GM12878 (cell line): ENCODE data around the gene SELENOH. TPM values are rescaled to one million over a fixed set of nuclear protein-coding genes. Genes with fewer than 3 reads are reported as not detected.
A peak's percentile ranks its signal among the peaks of the same experiment; 100 is the strongest.

Experiments used
- BHLHE40 ChIP-seq, 2 experiments: fragments of 450-650 bp in 1 of 2; IDR thresholded peaks; 2 replicates each; pipeline ENCODE4 v1.6.1; 2011 to 2017; ENCODE audit warnings: low read depth in 2 of 2, borderline replicate concordance in 1 of 2, improper control_type of control experiment in 1 of 2, low read length in 1 of 2, mild to moderate bottlenecking in 1 of 2
- CBFB ChIP-seq: IDR thresholded peaks from 2 replicates; pipeline ENCODE4 v1.6.1; 2016; ENCODE audit warnings: antibody characterized with exemption, low read depth
- CBX3 ChIP-seq: fragments of 200-600 bp; sonication (generic); IDR thresholded peaks from 2 replicates; pipeline ENCODE4 v1.6.1; 2016; ENCODE audit warnings: low read depth, borderline replicate concordance
- CREB1 ChIP-seq: IDR thresholded peaks from 2 replicates; pipeline ENCODE4 v1.6.1; 2012; ENCODE audit warnings: low read depth, mild to moderate bottlenecking, inconsistent platforms
- FOXM1 ChIP-seq: IDR thresholded peaks from 2 replicates; pipeline ENCODE4 v1.6.1; 2012; ENCODE audit warnings: low read depth, mild to moderate bottlenecking, inconsistent platforms, low read length, moderate library complexity
- GATAD2B ChIP-seq: fragments of 450-650 bp; conservative IDR thresholded peaks from 2 replicates; pipeline ENCODE4 v1.6.1; 2017; ENCODE audit warnings: low read depth, mild to moderate bottlenecking, moderate library complexity
- IKZF1 ChIP-seq: fragments of 450-650 bp; conservative IDR thresholded peaks from 2 replicates; pipeline ENCODE4 v1.6.1; 2017; ENCODE audit warnings: antibody characterized with exemption, mild to moderate bottlenecking
- IKZF2 ChIP-seq, 2 experiments: fragments of 450-650 bp; IDR thresholded peaks; 2 replicates each; pipeline ENCODE4 v1.6.1; 2017; ENCODE audit warnings: mild to moderate bottlenecking in 2 of 2, moderate library complexity in 2 of 2
- IRF4 ChIP-seq: IDR thresholded peaks from 2 replicates; pipeline ENCODE4 v1.6.1; 2011; ENCODE audit warnings: low read depth, low read length
- MEF2A ChIP-seq: IDR thresholded peaks from 2 replicates; pipeline ENCODE4 v1.6.1; 2011; ENCODE audit warnings: low read depth, mild to moderate bottlenecking, low read length, moderate library complexity; ENCODE audit not compliant: insufficient read depth
- MXI1 ChIP-seq: fragments of 150-350 bp; IDR thresholded peaks from 2 replicates; pipeline ENCODE4 v1.6.1; 2011; ENCODE audit warnings: low read depth, mild to moderate bottlenecking, inconsistent platforms, low read length, improper control_type of control experiment
- MYB ChIP-seq: fragments of 150-350 bp; IDR thresholded peaks from 2 replicates; pipeline ENCODE4 v1.6.1; 2014; ENCODE audit warnings: mild to moderate bottlenecking, low read depth, low read length, borderline replicate concordance
- NFIC ChIP-seq: IDR thresholded peaks from 2 replicates; pipeline ENCODE4 v1.6.1; 2012; ENCODE audit warnings: low read depth, mild to moderate bottlenecking, inconsistent platforms, low read length, moderate library complexity
- NFYB ChIP-seq: IDR thresholded peaks from 2 replicates; pipeline ENCODE4 v1.6.1; 2011; ENCODE audit warnings: low read depth, mild to moderate bottlenecking, low read length, improper control_type of control experiment, moderate library complexity; ENCODE audit not compliant: insufficient read depth
- NR2C1 ChIP-seq: fragments of 450-650 bp; IDR thresholded peaks from 2 replicates; pipeline ENCODE4 v1.6.1; 2017; ENCODE audit warnings: antibody characterized with exemption, mild to moderate bottlenecking, moderate library complexity
- PAX5 ChIP-seq: IDR thresholded peaks from 2 replicates; pipeline ENCODE4 v1.6.1; 2011; ENCODE audit warnings: low read depth, low read length, borderline replicate concordance
- PAX8 ChIP-seq: fragments of 450-650 bp; IDR thresholded peaks from 2 replicates; pipeline ENCODE4 v1.6.1; 2017; ENCODE audit warnings: mild to moderate bottlenecking, moderate library complexity
- POLR2AphosphoS2 ChIP-seq: IDR thresholded peaks from 2 replicates; pipeline ENCODE4 v1.6.1; 2011; ENCODE audit warnings: low read depth, mild to moderate bottlenecking, low read length, improper control_type of control experiment, moderate library complexity
- RFX5 ChIP-seq: IDR thresholded peaks from 2 replicates; pipeline ENCODE4 v1.6.1; 2011; ENCODE audit warnings: low read depth, low read length, improper control_type of control experiment
- SREBF1 ChIP-seq: IDR thresholded peaks from 2 replicates; pipeline ENCODE4 v1.6.1; 2012; ENCODE audit warnings: mild to moderate bottlenecking, low read length
- SRF ChIP-seq, 2 experiments: IDR thresholded peaks; 2 replicates each; pipeline ENCODE4 v1.6.1; 2011; ENCODE audit warnings: low read depth in 2 of 2, low read length in 2 of 2, mild to moderate bottlenecking in 1 of 2, moderate library complexity in 1 of 2
- STAT1 ChIP-seq: fragments of 450-650 bp; conservative IDR thresholded peaks from 2 replicates; pipeline ENCODE4 v1.6.1; 2014; ENCODE audit warnings: antibody characterized with exemption, mild to moderate bottlenecking
- STAT3 ChIP-seq: IDR thresholded peaks from 2 replicates; pipeline ENCODE4 v1.6.1; 2011; ENCODE audit warnings: low read depth, low read length, improper control_type of control experiment
- TARDBP ChIP-seq: IDR thresholded peaks from 2 replicates; pipeline ENCODE4 v1.6.1; 2016; ENCODE audit warnings: borderline replicate concordance
- USF2 ChIP-seq: IDR thresholded peaks from 2 replicates; pipeline ENCODE4 v1.6.1; 2011; ENCODE audit warnings: low read depth, low read length, improper control_type of control experiment, borderline replicate concordance
- WRNIP1 ChIP-seq: IDR thresholded peaks from 2 replicates; pipeline ENCODE4 v1.6.1; 2011; ENCODE audit warnings: low read depth, low read length, improper control_type of control experiment, borderline replicate concordance
- YBX1 ChIP-seq: fragments of 450-650 bp; IDR thresholded peaks from 2 replicates; pipeline ENCODE4 v1.6.1; 2016; ENCODE audit warnings: antibody characterized with exemption
- YY1 ChIP-seq: IDR thresholded peaks from 2 replicates; pipeline ENCODE4 v1.6.1; 2011; ENCODE audit warnings: low read depth, mild to moderate bottlenecking, low read length
- ZBED1 ChIP-seq: IDR thresholded peaks from 2 replicates; pipeline ENCODE4 v1.6.1; 2016; ENCODE audit warnings: borderline replicate concordance
- ZNF207 ChIP-seq: fragments of 450-650 bp; IDR thresholded peaks from 2 replicates; pipeline ENCODE4 v1.6.1; 2014; ENCODE audit warnings: antibody characterized with exemption, mild to moderate bottlenecking, borderline replicate concordance
- ZNF24 ChIP-seq: fragments of 450-650 bp; IDR thresholded peaks from 2 replicates; pipeline ENCODE4 v1.6.1; 2017; ENCODE audit warnings: antibody characterized with exemption, mild to moderate bottlenecking
- ZNF622 ChIP-seq: fragments of 450-650 bp; IDR thresholded peaks from 2 replicates; pipeline ENCODE4 v1.6.1; 2017; ENCODE audit warnings: mild to moderate bottlenecking, inconsistent platforms
- polyA plus RNA-seq, 11 experiments: library from polyadenylated mRNA; depleted of rRNA in 4 of 11; unstranded in 6 of 11; stranded (reverse) in 5 of 11; fragments of >200 nt; fragmentation: Nextera tagmentation in 4 of 11; fragmentation: Illumina TruSeq in 1 of 11; extraction: Ambion mirVana in 4 of 11; extraction: Trizol in 1 of 11; gene quantifications; 1 replicate in 1 of 11; 2 replicates in 10 of 11; pipeline versions ENCODE4 v1.2.1 to v1.2.3, GENCODE V29; 2011 to 2016; ENCODE audit warnings: inconsistent platforms in 2 of 11, missing spikeins in 2 of 11, low read depth in 1 of 11
- total RNA-seq, 4 experiments: library from RNA; depleted of rRNA in 3 of 4; stranded (reverse); fragments of >200 nt in 3 of 4; fragmentation: Illumina TruSeq in 1 of 4; extraction: Trizol in 1 of 4; gene quantifications; 2 replicates each; pipeline versions ENCODE4 v1.2.1 to v1.2.3, GENCODE V29; 2013 to 2021
- TF ChIP-seq, protein P1 (sequence below): IDR thresholded peaks from 2 replicates; pipeline ENCODE4 v1.6.1; 2011; ENCODE audit warnings: borderline replicate concordance, low read depth, mild to moderate bottlenecking, moderate library complexity, mixed read lengths, low read length; ENCODE audit not compliant: insufficient read depth; ENCODE audit errors: extremely low read length

The SELENOH gene
- total and polyA plus RNA-seq, 10 of the 15 experiments (the other 5 are each of a cell fraction or from before 2014, with no cell fraction given): 20.3 to 458 (median 200) TPM

- TF ChIP-seq, protein P1, sequence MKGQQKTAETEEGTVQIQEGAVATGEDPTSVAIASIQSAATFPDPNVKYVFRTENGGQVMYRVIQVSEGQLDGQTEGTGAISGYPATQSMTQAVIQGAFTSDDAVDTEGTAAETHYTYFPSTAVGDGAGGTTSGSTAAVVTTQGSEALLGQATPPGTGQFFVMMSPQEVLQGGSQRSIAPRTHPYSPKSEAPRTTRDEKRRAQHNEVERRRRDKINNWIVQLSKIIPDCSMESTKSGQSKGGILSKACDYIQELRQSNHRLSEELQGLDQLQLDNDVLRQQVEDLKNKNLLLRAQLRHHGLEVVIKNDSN: no peak
- TF ChIP-seq STAT1 (no peak), YY1 (no peak), NFYB (no peak), ZNF207 (no peak), ZNF24 (0 out of 2 replicates have a peak, but pooled peaks have one; percentile 44), IRF4 (0 out of 2 replicates have a peak, but pooled peaks have one; percentile 13), IKZF2 (IDR thresholded peaks at IDR 0.05) (peak; percentile 79 to 84), MYB (no peak), MEF2A (0 out of 2 replicates have a peak, but pooled peaks have one; percentile 6), ZNF622 (no peak), NR2C1 (peak; percentile 50), NFIC (peak; percentile 53), RFX5 (no peak), FOXM1 (no peak), STAT3 (no peak), MXI1 (no peak), ZBED1 (no peak; the same call in 1 of the 2 replicates), PAX8 (no peak), YBX1 (no peak), IKZF1 (peak; percentile 68), GATAD2B (no peak; the same call in 1 of the 2 replicates), POLR2AphosphoS2 (no peak), WRNIP1 (no peak), USF2 (no peak), CBFB (peak; percentile 59; the same call in 1 of the 2 replicates), SRF (IDR thresholded peaks at IDR 0.05; ENCODE audit: low read depth in 2 of 2, low read length in 2 of 2) (no peak), TARDBP (no peak), CBX3 (no peak), BHLHE40 (IDR thresholded peaks at IDR 0.05; ENCODE audit: borderline replicate concordance in 1 of 2, low read depth in 2 of 2, low read length in 1 of 2) (peak in 1 of 2 experiments; percentile 25; a peak in 1 of 4 replicates), PAX5 (peak; percentile 47; the same call in 1 of the 2 replicates), CREB1 (no peak), SREBF1 (no peak)
These were observed 46.8 kb downstream of the SELENOH start (continued) for GRCh38 chr11:57787920-57788702.
